ENCODE measurements around the gene SLC9C1. TPM values are rescaled to one million over a fixed set of nuclear protein-coding genes. Genes with fewer than 3 reads are reported as not detected.

Gene SLC9C1
- total and polyA plus RNA-seq, 2 of the 4 experiments (the other 2 are of a cell fraction) = not detected

- ChIA-PET CTCF (interaction anchor here (0.5 to 1.4 kb wide), 2 partner anchors 10 to 81 kb away, joined by 4 to 5 read pairs; no protein-coding TSS in a partner anchor), POLR2A (ENCODE audit: unreplicated experiment) (no interaction called here)
- BruUV-seq (replicated peaks) = no TSS peak
- H3K9me1 ChIP-seq (ENCODE audit: insufficient read depth, low read length) = no peaks in the 10 kb centered on the region
- TF ChIP-seq POLR2A (IDR thresholded peaks at IDR 0.05; ENCODE audit: low read depth, low read length) (no peak), MXI1 (IDR thresholded peaks at IDR 0.05; ENCODE audit: borderline replicate concordance, low read depth, low read length) (no peak), MAFK (IDR thresholded peaks at IDR 0.05; ENCODE audit: low read depth, low read length) (no peak), SMC3 (IDR thresholded peaks at IDR 0.05; ENCODE audit: low read depth, low read length) (no peak), MAZ (IDR thresholded peaks at IDR 0.05; ENCODE audit: borderline replicate concordance, low read depth, low read length) (no peak), BHLHE40 (IDR thresholded peaks at IDR 0.05; ENCODE audit: low read depth, low read length) (no peak)
- intact Hi-C loops (cut with micrococcal nuclease) = no loop called here
- no peak overlapping the region for H3K4me2 ChIP-seq (ENCODE audit: low read depth, low read length)
- dilution Hi-C loops (cut with HindIII; ENCODE audit: low sequenced_read_pairs, unreplicated experiment) = loop anchor here (25.0 kb wide), 1 partner anchor 198 kb away; no protein-coding TSS in a partner anchor
- no peak overlapping the region for H3K18ac ChIP-seq (ENCODE audit: low read depth, low read length)
- H3K56ac ChIP-seq (ENCODE audit: extremely low read depth, insufficient read depth, low read length) = no peak overlapping the region
- H3K27me3 ChIP-seq (ENCODE audit: control insufficient read depth, insufficient read depth, low read length) = peaks cover 2% of the 10 kb centered on the region; the same call in 1 of the 2 replicates
- H3K79me1 ChIP-seq (ENCODE audit: low read depth in 1 of 2, low read length in 2 of 2) = no peaks in the 10 kb centered on the region
- ATAC-seq (ENCODE audit: low read depth) (no peak), DNase-seq (no peak)
- no peak overlapping the region for H2BK20ac ChIP-seq (ENCODE audit: low read depth, low read length)
- H2AFZ ChIP-seq (replicated peaks; ENCODE audit: low read length, poor library complexity) = no peak overlapping the region
- 0 out of 2 replicates have a peak, but pooled peaks cover 2% of the 10 kb centered on the region for H3K9me3 ChIP-seq (ENCODE audit: control insufficient read depth, insufficient read depth, low read length)
- H3K4me3 ChIP-seq (ENCODE audit: insufficient read depth, low read depth, low read length) = no peak overlapping the region
- H4K20me1 ChIP-seq (ENCODE audit: insufficient read depth, low read length) = no peaks in the 10 kb centered on the region
- in situ Hi-C loops (cut with MboI; ENCODE audit: low sequenced_read_pairs) = loop anchor here (25.0 kb wide), 1 partner anchor 673 kb away; the partner anchor contains the start of genes CD200R1 and GTPBP8
- no peak overlapping the region for H4K8ac ChIP-seq (ENCODE audit: low read depth in 2 of 2, low read length in 2 of 2)
- 60% methylated on average over 2 of the region's 2 CpGs; no CpG with 5 or more reads in 1 of the 2 experiments for WGBS, 2 experiments (ENCODE audit: extremely low coverage in 2 of 2, insufficient read length in 1 of 2)
- no peak overlapping the region for H3K9ac ChIP-seq (ENCODE audit: low read depth, low read length)
- no peak overlapping the region for H3K23ac ChIP-seq (ENCODE audit: low read depth, low read length)
- H4K91ac ChIP-seq (ENCODE audit: insufficient read depth, low read depth, low read length) = no peak overlapping the region
- H2BK5ac ChIP-seq (ENCODE audit: low read depth, low read length, poor library complexity, severe bottlenecking) = no peak overlapping the region
- H3K4me1 ChIP-seq (ENCODE audit: control insufficient read depth, insufficient read depth, low read length) = no peaks in the 10 kb centered on the region
- no peak overlapping the region for H3K27ac ChIP-seq (ENCODE audit: insufficient read depth, low read length)
- H2BK15ac ChIP-seq (ENCODE audit: low read depth, low read length) = no peak overlapping the region
- H3K4ac ChIP-seq (ENCODE audit: low read depth, low read length) = no peak overlapping the region
- H2AK9ac ChIP-seq (replicated peaks; ENCODE audit: low read depth, low read length, poor library complexity) = no peak overlapping the region
- H2BK120ac ChIP-seq (ENCODE audit: low read depth, low read length) = no peak overlapping the region
- no peak overlapping the region for H2AK5ac ChIP-seq (ENCODE audit: low read depth, low read length)
- no peak overlapping the region for H4K5ac ChIP-seq (ENCODE audit: low read depth, low read length)
- no peaks in the 10 kb centered on the region for H3K36me3 ChIP-seq (ENCODE audit: control insufficient read depth, insufficient read depth, low read length)
- H3K14ac ChIP-seq (replicated peaks; ENCODE audit: low read depth, low read length) = no peak overlapping the region
Measured at GRCh38 chr3:112314649-112315048, 20.6 kb upstream of the SLC9C1 start.

Data from IMR-90 (cell line).